ENCODE data around the gene DSTN.
A peak's percentile ranks its signal among the peaks of the same experiment; 100 is the strongest.

DSTN gene

DNA sequence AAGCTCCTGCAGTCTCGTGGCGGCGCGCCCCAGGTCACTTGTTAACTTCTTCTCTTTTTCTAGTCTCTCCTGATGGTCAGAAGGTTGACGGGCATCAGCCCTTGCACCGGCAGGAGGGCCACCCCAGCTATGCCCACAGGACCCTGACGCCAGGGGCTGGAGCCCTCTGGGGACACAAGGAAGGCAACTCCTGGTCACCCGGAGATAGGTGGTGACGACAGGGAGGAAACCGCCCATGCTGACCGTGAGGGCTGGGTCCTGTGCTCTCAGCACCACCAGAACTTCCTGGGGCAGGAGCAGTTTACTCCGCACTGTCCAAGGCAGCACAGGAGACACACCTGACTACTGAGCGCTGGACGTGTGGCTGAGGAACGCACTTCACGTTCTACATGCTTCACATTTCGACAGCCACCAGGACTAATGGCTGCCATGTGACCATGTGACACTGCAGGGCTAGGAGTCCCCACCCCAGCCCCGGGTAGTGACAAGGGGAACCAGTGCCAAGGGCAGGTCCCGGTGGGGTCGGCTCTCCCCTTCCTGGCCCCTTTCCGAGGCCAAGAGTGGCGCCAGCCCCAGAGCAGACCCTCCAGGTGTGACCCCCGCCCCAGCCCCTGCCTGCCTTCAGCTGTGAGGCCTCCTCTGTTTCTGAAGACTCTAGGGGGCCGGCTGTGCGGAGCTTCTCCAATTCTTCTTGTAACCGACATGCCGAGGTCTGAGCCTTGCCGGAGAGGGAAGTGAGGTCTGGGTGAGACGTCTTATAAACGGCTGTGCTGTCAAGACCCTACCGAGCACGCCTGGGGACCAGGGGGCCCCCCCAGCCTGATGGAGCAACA is 45.2 kb downstream of the DSTN start:
- Histone ChIP-seq H3K27me3 (ENCODE audit: control insufficient read depth in 5 of 5, insufficient read depth in 4 of 5, low read length in 5 of 5) (no peaks in the 10 kb centered on the region), H3K36me3 (ENCODE audit: control insufficient read depth in 5 of 5, insufficient read depth in 5 of 5, low read length in 5 of 5) (peaks cover 0 to 68% (median 53%) of the 10 kb centered on the region in 5 donors), H3K4me1 (ENCODE audit: control insufficient read depth in 5 of 5, insufficient read depth in 5 of 5, low read length in 5 of 5) (peaks cover 0 to 40% (median 36%) of the 10 kb centered on the region in 5 donors), H3K9me3 (ENCODE audit: control insufficient read depth in 5 of 5, low read length in 5 of 5) (no peaks in the 10 kb centered on the region), H3K9ac (ENCODE audit: low read length in 5 of 5) (peak overlapping the region in 1 of 5 donors; percentile 13), H3K4me3 (ENCODE audit: low read depth in 1 of 5, low read length in 5 of 5) (peak overlapping the region in 1 of 5 donors; percentile 29), H3K27ac (ENCODE audit: low read depth, low read length) (no peak overlapping the region)

DNA sequence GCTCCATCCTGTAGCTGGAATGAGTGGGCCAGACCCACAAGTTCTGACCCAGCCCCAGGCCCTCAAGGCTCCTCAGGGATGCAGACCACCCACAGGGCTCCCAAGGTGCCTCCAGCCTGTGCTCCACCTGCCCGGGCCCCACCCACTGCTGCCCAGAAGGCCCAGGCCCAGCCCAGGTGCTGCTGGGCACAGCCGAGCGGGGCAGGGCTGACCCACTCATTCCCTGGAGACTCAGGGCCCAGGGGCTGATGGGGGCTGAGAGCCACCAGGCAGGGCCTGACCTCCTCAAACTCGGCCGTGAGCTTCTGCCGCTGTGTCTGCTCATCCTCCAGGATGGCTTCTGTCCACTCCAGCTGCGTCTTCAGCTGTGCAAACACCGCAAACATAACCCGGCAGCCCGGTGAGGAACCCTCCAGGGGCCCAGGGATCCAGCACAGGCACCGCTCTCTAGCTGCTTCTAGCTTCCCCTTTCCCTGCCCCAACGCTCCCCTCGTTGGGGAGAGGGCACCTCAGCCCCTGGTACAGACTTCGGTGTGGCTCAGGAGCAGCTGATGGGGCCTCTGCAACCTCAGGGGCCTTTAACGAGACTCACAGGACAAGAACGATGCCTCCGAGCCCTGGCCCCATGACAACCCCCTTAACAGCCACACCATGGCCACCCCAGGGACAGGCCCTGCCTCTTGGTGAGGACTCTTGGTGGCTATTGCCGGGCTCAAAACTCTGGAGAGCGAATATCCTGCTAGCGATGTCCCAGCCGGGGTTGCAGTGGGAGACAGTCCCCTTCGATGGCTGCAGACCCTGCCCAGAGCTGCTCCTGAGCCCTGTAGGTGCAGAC is 46.0 kb downstream of the DSTN start:
- H3K27me3 ChIP-seq (ENCODE audit: control insufficient read depth in 5 of 5, insufficient read depth in 4 of 5, low read length in 5 of 5) = no peaks in the 10 kb centered on the region
- no peak overlapping the region for H3K9ac ChIP-seq (ENCODE audit: low read length in 5 of 5)
- peaks cover 0 to 36% (median 29%) of the 10 kb centered on the region in 5 donors for H3K4me1 ChIP-seq (ENCODE audit: control insufficient read depth in 5 of 5, insufficient read depth in 5 of 5, low read length in 5 of 5)
- peaks cover 0 to 73% (median 60%) of the 10 kb centered on the region in 5 donors for H3K36me3 ChIP-seq (ENCODE audit: control insufficient read depth in 5 of 5, insufficient read depth in 5 of 5, low read length in 5 of 5)
- no peak overlapping the region for H3K27ac ChIP-seq (ENCODE audit: low read depth, low read length)
- no peaks in the 10 kb centered on the region for H3K9me3 ChIP-seq (ENCODE audit: control insufficient read depth in 5 of 5, low read length in 5 of 5)
- no peak overlapping the region for H3K4me3 ChIP-seq (ENCODE audit: low read depth in 1 of 5, low read length in 5 of 5)

DNA sequence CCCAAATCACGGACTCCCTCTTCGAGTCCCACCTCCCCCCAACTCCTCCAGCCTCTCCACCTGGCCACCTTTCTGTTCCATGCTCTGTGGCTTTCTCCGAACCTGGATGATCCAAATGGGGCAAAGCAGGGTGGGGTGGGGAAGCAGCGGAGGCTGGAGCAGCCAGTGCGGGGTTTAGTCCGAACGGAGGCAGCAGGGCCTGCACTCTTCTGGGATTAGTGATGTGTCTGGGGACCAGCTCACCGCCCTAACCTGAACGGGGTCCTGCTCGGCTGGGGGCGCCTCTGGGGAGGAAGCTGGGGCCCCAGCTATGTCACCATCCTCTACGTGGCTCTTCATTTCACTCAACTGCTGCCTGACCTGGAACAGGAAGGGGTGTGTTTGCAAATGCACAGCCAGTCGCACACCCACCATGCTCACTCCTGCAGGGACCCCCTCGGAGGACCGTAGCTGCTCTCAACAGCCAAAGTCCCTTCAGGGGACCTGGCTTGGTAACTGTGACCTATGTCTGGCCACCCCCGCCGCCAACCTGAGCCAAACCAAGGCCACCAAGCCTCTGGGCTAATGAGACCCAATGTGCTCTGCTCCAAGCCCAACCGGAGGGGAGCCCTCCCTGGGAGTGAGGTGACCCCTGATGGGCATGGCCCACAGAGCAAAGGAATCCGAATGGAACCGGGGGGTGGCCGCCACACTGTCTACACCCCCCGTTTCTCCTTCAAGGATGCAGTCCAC is 46.8 kb downstream of the DSTN start:
- peaks cover 0 to 30% (median 25%) of the 10 kb centered on the region in 5 donors for H3K4me1 ChIP-seq (ENCODE audit: control insufficient read depth in 5 of 5, insufficient read depth in 5 of 5, low read length in 5 of 5)
- H3K9ac ChIP-seq (ENCODE audit: low read length in 5 of 5) = no peak overlapping the region
- H3K27ac ChIP-seq (ENCODE audit: low read depth, low read length) = no peak overlapping the region
- H3K27me3 ChIP-seq (ENCODE audit: control insufficient read depth in 5 of 5, insufficient read depth in 4 of 5, low read length in 5 of 5) = no peaks in the 10 kb centered on the region
- peaks cover 0 to 79% (median 67%) of the 10 kb centered on the region in 5 donors for H3K36me3 ChIP-seq (ENCODE audit: control insufficient read depth in 5 of 5, insufficient read depth in 5 of 5, low read length in 5 of 5)
- H3K9me3 ChIP-seq (ENCODE audit: control insufficient read depth in 5 of 5, low read length in 5 of 5) = no peaks in the 10 kb centered on the region
- H3K4me3 ChIP-seq (ENCODE audit: low read depth in 1 of 5, low read length in 5 of 5) = no peak overlapping the region

DNA sequence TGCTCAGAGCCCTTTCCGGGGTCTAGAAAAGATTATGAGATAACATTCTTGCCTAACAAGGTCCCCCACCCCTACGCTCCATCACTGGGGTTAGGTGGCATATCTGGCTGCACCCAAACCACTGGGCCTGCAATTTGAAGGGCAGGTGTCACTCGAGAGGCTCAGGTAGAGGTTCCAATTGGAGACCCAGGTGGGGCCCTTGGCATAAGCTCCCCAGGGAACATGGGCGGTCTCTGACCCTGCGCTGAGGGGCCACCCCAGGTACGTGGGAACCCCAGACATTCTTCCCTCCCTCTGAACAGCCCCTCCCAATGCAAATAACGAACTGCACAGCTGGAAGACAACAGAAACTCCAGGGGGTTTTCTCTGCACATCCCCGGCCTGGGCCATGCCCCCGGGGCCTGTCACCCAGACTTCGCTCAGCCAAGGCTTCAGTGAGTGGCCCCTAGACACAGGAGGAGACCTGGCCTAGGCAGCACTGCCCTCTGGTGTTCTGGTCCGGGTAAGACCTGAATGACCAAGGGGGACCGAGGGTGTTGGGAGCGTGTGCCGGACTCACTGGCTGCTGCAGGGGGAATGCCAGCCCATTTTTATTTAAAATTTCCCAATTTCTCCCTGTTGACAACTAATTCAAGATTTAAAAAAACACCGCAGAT is 47.5 kb downstream of the DSTN start:
- no peak overlapping the region for H3K9ac ChIP-seq (ENCODE audit: low read length in 5 of 5)
- no peak overlapping the region for H3K4me3 ChIP-seq (ENCODE audit: low read depth in 1 of 5, low read length in 5 of 5)
- no peaks in the 10 kb centered on the region for H3K27me3 ChIP-seq (ENCODE audit: control insufficient read depth in 5 of 5, insufficient read depth in 4 of 5, low read length in 5 of 5)
- H3K27ac ChIP-seq (ENCODE audit: low read depth, low read length) = no peak overlapping the region
- H3K4me1 ChIP-seq (ENCODE audit: control insufficient read depth in 5 of 5, insufficient read depth in 5 of 5, low read length in 5 of 5) = peaks cover 0 to 25% (median 21%) of the 10 kb centered on the region in 5 donors
- H3K9me3 ChIP-seq (ENCODE audit: control insufficient read depth in 5 of 5, low read length in 5 of 5) = no peaks in the 10 kb centered on the region
- peaks cover 0 to 86% (median 74%) of the 10 kb centered on the region in 5 donors for H3K36me3 ChIP-seq (ENCODE audit: control insufficient read depth in 5 of 5, insufficient read depth in 5 of 5, low read length in 5 of 5)

DNA sequence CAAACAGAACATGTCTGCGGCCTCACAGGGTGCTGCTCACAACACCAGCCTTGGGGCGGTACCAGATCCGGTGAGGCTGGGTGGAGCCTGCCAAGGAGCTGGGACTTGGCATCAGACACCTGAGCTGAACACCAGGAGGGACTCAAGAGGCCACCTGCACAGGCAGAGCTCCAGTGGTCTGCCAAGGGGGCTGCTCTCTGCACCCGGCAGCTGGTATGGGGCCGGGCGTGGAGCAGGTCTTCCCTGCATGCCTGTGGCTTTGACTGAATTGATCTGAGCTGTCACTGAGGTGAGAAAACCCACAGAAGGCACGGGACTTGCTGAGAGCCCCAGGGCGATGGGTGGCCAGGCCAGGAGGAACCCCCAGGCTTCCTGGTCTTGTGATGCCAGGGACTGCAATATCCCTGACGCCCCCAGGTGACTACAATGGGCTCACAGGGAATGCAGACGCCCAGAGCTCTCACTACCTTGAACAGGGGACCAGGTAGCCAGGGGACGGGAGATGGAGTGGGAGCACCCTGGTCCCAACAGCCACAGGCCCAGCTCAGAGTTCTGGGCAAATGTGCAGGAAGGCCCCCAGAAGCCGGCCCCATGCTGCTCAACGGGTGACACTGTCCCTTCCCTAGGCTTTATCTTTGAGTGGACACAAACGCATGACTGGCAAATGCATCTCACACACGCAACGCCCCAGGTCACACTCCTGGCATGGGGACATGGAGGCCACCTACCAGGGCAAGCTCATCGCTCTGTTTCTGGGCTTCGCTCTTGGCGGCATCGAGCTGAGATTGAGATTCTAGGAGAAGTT is 48.2 kb downstream of the DSTN start:
- H3K9ac ChIP-seq (ENCODE audit: low read length in 5 of 5) = no peak overlapping the region
- H3K4me3 ChIP-seq (ENCODE audit: low read depth in 1 of 5, low read length in 5 of 5) = no peak overlapping the region
- peaks cover 0 to 91% (median 81%) of the 10 kb centered on the region in 5 donors for H3K36me3 ChIP-seq (ENCODE audit: control insufficient read depth in 5 of 5, insufficient read depth in 5 of 5, low read length in 5 of 5)
- peaks cover 0 to 20% (median 16%) of the 10 kb centered on the region in 5 donors for H3K4me1 ChIP-seq (ENCODE audit: control insufficient read depth in 5 of 5, insufficient read depth in 5 of 5, low read length in 5 of 5)
- no peak overlapping the region for H3K27ac ChIP-seq (ENCODE audit: low read depth, low read length)
- no peaks in the 10 kb centered on the region for H3K27me3 ChIP-seq (ENCODE audit: control insufficient read depth in 5 of 5, insufficient read depth in 4 of 5, low read length in 5 of 5)
- no peaks in the 10 kb centered on the region for H3K9me3 ChIP-seq (ENCODE audit: control insufficient read depth in 5 of 5, low read length in 5 of 5)

DNA sequence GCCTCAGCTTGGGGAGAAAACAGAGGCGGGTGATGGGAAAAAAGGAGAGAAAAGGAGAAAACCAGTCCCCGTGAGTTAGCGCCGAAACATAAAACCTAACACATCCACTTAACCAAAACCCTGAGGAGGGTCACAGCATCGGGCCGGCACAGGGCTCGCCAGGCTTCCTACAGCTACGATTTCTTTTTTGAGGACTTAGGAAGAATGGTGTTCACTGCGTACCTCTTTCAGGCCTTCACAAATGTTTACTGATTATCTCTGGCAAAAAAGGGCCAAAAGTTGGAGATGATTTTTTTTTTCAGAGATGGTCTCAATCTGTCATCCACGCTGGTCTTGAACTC is 48.8 kb downstream of the DSTN start:
- Histone ChIP-seq H3K4me3 (ENCODE audit: low read depth in 1 of 5, low read length in 5 of 5) (no peak overlapping the region), H3K36me3 (ENCODE audit: control insufficient read depth in 5 of 5, insufficient read depth in 5 of 5, low read length in 5 of 5) (peaks cover 0 to 92% (median 85%) of the 10 kb centered on the region in 5 donors), H3K27me3 (ENCODE audit: control insufficient read depth in 5 of 5, insufficient read depth in 4 of 5, low read length in 5 of 5) (no peaks in the 10 kb centered on the region), H3K9me3 (ENCODE audit: control insufficient read depth in 5 of 5, low read length in 5 of 5) (no peaks in the 10 kb centered on the region), H3K27ac (ENCODE audit: low read depth, low read length) (no peak overlapping the region), H3K9ac (ENCODE audit: low read length in 5 of 5) (no peak overlapping the region), H3K4me1 (ENCODE audit: control insufficient read depth in 5 of 5, insufficient read depth in 5 of 5, low read length in 5 of 5) (peaks cover 0 to 20% (median 16%) of the 10 kb centered on the region in 5 donors)

DNA sequence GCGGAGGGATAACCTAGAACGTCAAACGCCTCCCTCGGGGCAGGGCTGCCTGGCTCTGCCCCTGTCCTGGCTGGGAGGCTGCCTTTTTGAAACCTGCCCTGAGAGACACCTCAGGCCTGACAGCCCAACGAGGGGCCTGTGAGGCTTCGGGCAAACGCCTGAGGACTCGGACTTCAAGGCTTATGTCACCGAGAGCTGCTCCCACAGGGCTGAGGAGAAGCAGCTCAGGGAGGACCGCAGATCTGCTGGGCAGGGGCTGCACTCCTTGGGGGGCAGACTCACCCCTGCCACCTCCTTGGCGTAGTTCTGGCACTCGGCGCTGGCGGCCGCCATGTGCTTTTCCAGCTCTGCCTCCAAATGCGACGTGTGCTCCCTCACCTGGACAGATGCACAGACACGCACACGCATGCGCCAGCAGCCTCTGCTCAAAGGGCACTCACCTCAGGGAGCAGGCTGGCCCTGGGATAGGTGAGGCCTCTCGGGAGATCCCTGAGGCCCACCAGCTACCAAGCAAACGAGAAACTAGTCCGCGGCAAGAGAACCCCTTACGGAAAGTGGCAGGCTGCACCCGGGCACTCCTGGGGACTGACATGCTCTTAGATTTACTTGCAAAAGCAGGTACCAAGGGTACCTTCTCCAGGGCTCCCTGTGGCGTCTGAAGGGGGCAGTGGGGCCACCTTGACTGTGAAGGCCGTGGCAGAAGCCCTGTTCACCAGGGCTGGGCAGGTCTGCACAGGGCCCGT is 49.6 kb downstream of the DSTN start:
- no peak overlapping the region for H3K27ac ChIP-seq (ENCODE audit: low read depth, low read length)
- H3K9me3 ChIP-seq (ENCODE audit: control insufficient read depth in 5 of 5, low read length in 5 of 5) = no peaks in the 10 kb centered on the region
- H3K36me3 ChIP-seq (ENCODE audit: control insufficient read depth in 5 of 5, insufficient read depth in 5 of 5, low read length in 5 of 5) = peaks cover 0 to 99% (median 94%) of the 10 kb centered on the region in 5 donors
- no peak overlapping the region for H3K4me3 ChIP-seq (ENCODE audit: low read depth in 1 of 5, low read length in 5 of 5)
- H3K4me1 ChIP-seq (ENCODE audit: control insufficient read depth in 5 of 5, insufficient read depth in 5 of 5, low read length in 5 of 5) = peaks cover 0 to 15% (median 12%) of the 10 kb centered on the region in 5 donors
- H3K9ac ChIP-seq (ENCODE audit: low read length in 5 of 5) = no peak overlapping the region
- H3K27me3 ChIP-seq (ENCODE audit: control insufficient read depth in 5 of 5, insufficient read depth in 4 of 5, low read length in 5 of 5) = no peaks in the 10 kb centered on the region

DNA sequence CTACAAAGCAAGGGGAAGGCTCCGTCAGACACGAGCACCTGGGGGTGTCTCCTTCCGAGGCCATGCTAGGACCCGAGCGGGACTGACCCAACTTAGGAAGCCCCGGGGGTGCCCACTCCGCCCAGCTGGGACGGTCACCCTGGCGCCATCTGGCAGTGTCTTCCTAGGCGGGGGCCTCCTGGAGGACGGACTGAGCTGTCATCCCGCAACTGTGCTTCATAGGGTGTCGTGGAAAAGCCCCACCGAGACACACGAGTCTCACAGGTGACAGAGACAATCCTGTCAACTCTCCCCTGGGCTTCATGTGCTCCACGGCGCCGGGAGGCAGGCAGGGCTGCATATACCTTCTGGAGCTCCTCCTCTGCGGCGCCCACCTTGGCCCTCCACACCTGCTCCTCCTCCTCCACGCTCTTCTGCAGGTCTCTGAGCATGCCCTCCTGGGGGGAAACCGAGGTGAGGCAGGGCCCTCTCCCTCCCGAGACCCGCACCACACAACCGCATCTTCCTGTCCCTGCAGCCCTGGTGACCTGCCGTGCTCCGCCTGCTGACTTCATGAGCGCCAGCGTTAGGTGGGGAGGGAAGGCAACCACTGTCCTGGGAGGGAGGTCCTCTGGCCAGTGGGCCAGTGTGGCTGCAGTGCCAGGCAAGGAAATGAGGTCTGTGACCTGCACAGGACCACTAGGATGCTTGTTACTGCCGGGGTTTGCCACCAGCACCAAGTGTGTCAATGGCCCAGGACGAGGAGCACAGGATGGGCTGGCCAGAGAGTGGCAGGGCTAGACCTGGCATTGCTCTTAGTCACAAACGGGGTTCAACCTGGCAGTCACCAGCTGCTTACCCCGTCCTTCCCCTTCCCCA is 50.7 kb downstream of the DSTN start:
- no peak overlapping the region for H3K4me3 ChIP-seq (ENCODE audit: low read depth in 1 of 5, low read length in 5 of 5)
- H3K36me3 ChIP-seq (ENCODE audit: control insufficient read depth in 5 of 5, insufficient read depth in 5 of 5, low read length in 5 of 5) = peaks cover 0 to 100% (median 95%) of the 10 kb centered on the region in 5 donors
- no peaks in the 10 kb centered on the region for H3K9me3 ChIP-seq (ENCODE audit: control insufficient read depth in 5 of 5, low read length in 5 of 5)
- H3K27ac ChIP-seq (ENCODE audit: low read depth, low read length) = no peak overlapping the region
- no peaks in the 10 kb centered on the region for H3K27me3 ChIP-seq (ENCODE audit: control insufficient read depth in 5 of 5, insufficient read depth in 4 of 5, low read length in 5 of 5)
- H3K9ac ChIP-seq (ENCODE audit: low read length in 5 of 5) = no peak overlapping the region
- peaks cover 0 to 5% (median 2%) of the 10 kb centered on the region in 5 donors for H3K4me1 ChIP-seq (ENCODE audit: control insufficient read depth in 5 of 5, insufficient read depth in 5 of 5, low read length in 5 of 5)
